Measurements from ENCODE around the gene KLHDC8B. TPM values are rescaled to one million over a fixed set of nuclear protein-coding genes. Genes with fewer than 3 reads are reported as not detected.

KLHDC8B gene
- total RNA-seq (0.72 TPM), polyA plus RNA-seq (1 to 10 TPM in 1 of 4 donors, under 1 TPM in 3; 0.32 to 2.6 (median 0.76) TPM)

- H3K27me3 Mint-ChIP-seq, result peaks cover 21% of the 10 kb centered on the region
Observed at GRCh38 chr3:49171119-49171774, at the start of gene KLHDC8B. Gene KLHDC8B (plus strand): TSS chr3:49171598. CDS start chr3:49172770, 1,172 bp downstream.

GRCh38 chr3:49122022-49122421, 49.4 kb upstream of the KLHDC8B start:
- H3K27ac Mint-ChIP-seq, result peak overlapping the region; percentile 84 to 94 (median 88)
- H3K36me3 ChIP-seq (ENCODE audit: control insufficient read depth, insufficient read depth, low read length), result peaks cover 18% of the 10 kb centered on the region
- no peak for DNase-seq

More at GRCh38 chr3:49171119-49171774, at the start of gene KLHDC8B:
- Histone ChIP-seq H3K27me3 (ENCODE audit: control insufficient read depth, insufficient read depth, low read length) (no peaks in the 10 kb centered on the region), H3K9me3 (ENCODE audit: control insufficient read depth in 2 of 2, low read length in 2 of 2) (peaks cover 0 to 4% of the 10 kb centered on the region in 2 experiments), H3K27ac (ENCODE audit: insufficient read depth, low read length, poor library complexity, severe bottlenecking) (no peak within 1 kb of the TSS), H3K4me3 (ENCODE audit: low read depth, low read length) (peak within 1 kb of the TSS; percentile 41), H3K4me1 (ENCODE audit: control insufficient read depth, insufficient read depth, low read length, poor library complexity, severe bottlenecking) (peaks cover 21% of the 10 kb centered on the region), H3K36me3 (ENCODE audit: control insufficient read depth, insufficient read depth, low read length) (no peaks in the 10 kb centered on the region)
- peaks cover 0 to 2% (median 0%) of the 10 kb centered on the region in 7 donors for H3K9me3 Mint-ChIP-seq
- ATAC-seq (ENCODE audit: low read depth in 2 of 2) (peak; percentile 67 to 70), DNase-seq (peak; percentile 63 to 74 (median 72))
- H3K36me3 Mint-ChIP-seq, result no peaks in the 10 kb centered on the region
- H3K4me1 Mint-ChIP-seq, result peaks cover 0 to 18% (median 7%) of the 10 kb centered on the region in 4 donors
- peak within 1 kb of the TSS in 2 of 3 donors; percentile 60 to 69 for H3K27ac Mint-ChIP-seq
- peak within 1 kb of the TSS; percentile 79 to 88 (median 82) for H3K4me3 Mint-ChIP-seq

GRCh38 chr3:49122451-49122850, 48.9 kb upstream of the KLHDC8B start:
- peak overlapping the region in 3 of 4 donors; percentile 88 to 89 (median 89) for H3K4me3 Mint-ChIP-seq
- H3K27me3 Mint-ChIP-seq, result peaks cover 5% of the 10 kb centered on the region
- no peaks in the 10 kb centered on the region for H3K9me3 ChIP-seq (ENCODE audit: control insufficient read depth in 2 of 2, low read length in 2 of 2)
- H3K27ac ChIP-seq (ENCODE audit: insufficient read depth, low read length, poor library complexity, severe bottlenecking), result no peak overlapping the region
- H3K36me3 ChIP-seq (ENCODE audit: control insufficient read depth, insufficient read depth, low read length), result peaks cover 14% of the 10 kb centered on the region
- DNase-seq, result no peak
- H3K27me3 ChIP-seq (ENCODE audit: control insufficient read depth, insufficient read depth, low read length), result no peaks in the 10 kb centered on the region
- peaks cover 26% of the 10 kb centered on the region for H3K4me1 ChIP-seq (ENCODE audit: control insufficient read depth, insufficient read depth, low read length, poor library complexity, severe bottlenecking)
- no peak overlapping the region for H3K4me3 ChIP-seq (ENCODE audit: low read depth, low read length)
- H3K4me1 Mint-ChIP-seq, result peaks cover 0 to 19% (median 5%) of the 10 kb centered on the region in 4 donors
- peak overlapping the region; percentile 84 to 94 (median 88) for H3K27ac Mint-ChIP-seq
- peaks cover 0 to 2% (median 0%) of the 10 kb centered on the region in 7 donors for H3K9me3 Mint-ChIP-seq
- no peaks in the 10 kb centered on the region for H3K36me3 Mint-ChIP-seq
- ATAC-seq (ENCODE audit: low read depth in 2 of 2), result no peak

More at GRCh38 chr3:49122022-49122421, 49.4 kb upstream of the KLHDC8B start:
- Histone ChIP-seq H3K27me3 (ENCODE audit: control insufficient read depth, insufficient read depth, low read length) (no peaks in the 10 kb centered on the region), H3K4me3 (ENCODE audit: low read depth, low read length) (no peak overlapping the region), H3K9me3 (ENCODE audit: control insufficient read depth in 2 of 2, low read length in 2 of 2) (no peaks in the 10 kb centered on the region), H3K4me1 (ENCODE audit: control insufficient read depth, insufficient read depth, low read length, poor library complexity, severe bottlenecking) (peaks cover 26% of the 10 kb centered on the region), H3K27ac (ENCODE audit: insufficient read depth, low read length, poor library complexity, severe bottlenecking) (peak overlapping the region; percentile 91)
- H3K9me3 Mint-ChIP-seq, result peaks cover 0 to 1% (median 0%) of the 10 kb centered on the region in 7 donors
- no peaks in the 10 kb centered on the region for H3K36me3 Mint-ChIP-seq
- peaks cover 0 to 19% (median 5%) of the 10 kb centered on the region in 4 donors for H3K4me1 Mint-ChIP-seq
- H3K4me3 Mint-ChIP-seq, result peak overlapping the region; percentile 84 to 89 (median 88)
- no peak for ATAC-seq (ENCODE audit: low read depth in 2 of 2)
- peaks cover 5% of the 10 kb centered on the region for H3K27me3 Mint-ChIP-seq

- ATAC-seq (ENCODE audit: low read depth in 2 of 2) (no peak), DNase-seq (no peak)
- H3K4me3 Mint-ChIP-seq, result peak overlapping the region in 1 of 4 donors; percentile 19
- H3K9me3 Mint-ChIP-seq, result peaks cover 0 to 2% (median 0%) of the 10 kb centered on the region in 7 donors
- peaks cover 0 to 17% (median 5%) of the 10 kb centered on the region in 4 donors for H3K4me1 Mint-ChIP-seq
- peaks cover 5% of the 10 kb centered on the region for H3K27me3 Mint-ChIP-seq
- H3K4me1 ChIP-seq (ENCODE audit: control insufficient read depth, insufficient read depth, low read length, poor library complexity, severe bottlenecking), result peaks cover 26% of the 10 kb centered on the region
- H3K4me3 ChIP-seq (ENCODE audit: low read depth, low read length), result no peak overlapping the region
- no peaks in the 10 kb centered on the region for H3K27me3 ChIP-seq (ENCODE audit: control insufficient read depth, insufficient read depth, low read length)
- H3K9me3 ChIP-seq (ENCODE audit: control insufficient read depth in 2 of 2, low read length in 2 of 2), result no peaks in the 10 kb centered on the region
- peaks cover 8% of the 10 kb centered on the region for H3K36me3 ChIP-seq (ENCODE audit: control insufficient read depth, insufficient read depth, low read length)
- no peak overlapping the region for H3K27ac ChIP-seq (ENCODE audit: insufficient read depth, low read length, poor library complexity, severe bottlenecking)
- H3K27ac Mint-ChIP-seq, result peak overlapping the region in 2 of 3 donors; percentile 14 to 67
- no peaks in the 10 kb centered on the region for H3K36me3 Mint-ChIP-seq
Observed at GRCh38 chr3:49122886-49123545, 48.4 kb upstream of the KLHDC8B start.

GRCh38 chr3:49123687-49124086, 47.7 kb upstream of the KLHDC8B start:
- H3K9me3 ChIP-seq (ENCODE audit: control insufficient read depth in 2 of 2, low read length in 2 of 2), result no peaks in the 10 kb centered on the region
- H3K4me1 ChIP-seq (ENCODE audit: control insufficient read depth, insufficient read depth, low read length, poor library complexity, severe bottlenecking), result peaks cover 26% of the 10 kb centered on the region
- H3K4me3 ChIP-seq (ENCODE audit: low read depth, low read length), result no peak overlapping the region
- H3K27me3 Mint-ChIP-seq, result peaks cover 5% of the 10 kb centered on the region
- H3K9me3 Mint-ChIP-seq, result peaks cover 0 to 2% (median 0%) of the 10 kb centered on the region in 7 donors
- H3K27ac ChIP-seq (ENCODE audit: insufficient read depth, low read length, poor library complexity, severe bottlenecking), result no peak overlapping the region
- H3K36me3 ChIP-seq (ENCODE audit: control insufficient read depth, insufficient read depth, low read length), result peaks cover 3% of the 10 kb centered on the region
- no peak for DNase-seq
- ATAC-seq (ENCODE audit: low read depth in 2 of 2), result no peak
- no peaks in the 10 kb centered on the region for H3K36me3 Mint-ChIP-seq
- peaks cover 0 to 17% (median 5%) of the 10 kb centered on the region in 4 donors for H3K4me1 Mint-ChIP-seq
- H3K27me3 ChIP-seq (ENCODE audit: control insufficient read depth, insufficient read depth, low read length), result no peaks in the 10 kb centered on the region
- H3K4me3 Mint-ChIP-seq, result peak overlapping the region in 1 of 4 donors; percentile 19
- no peak overlapping the region for H3K27ac Mint-ChIP-seq

- Mint-ChIP-seq H3K9me3 (peaks cover 0 to 2% (median 0%) of the 10 kb centered on the region in 7 donors), H3K36me3 (no peaks in the 10 kb centered on the region), H3K27ac (no peak overlapping the region), H3K4me3 (no peak overlapping the region), H3K27me3 (peaks cover 5% of the 10 kb centered on the region), H3K4me1 (peaks cover 0 to 13% (median 5%) of the 10 kb centered on the region in 4 donors)
- Histone ChIP-seq H3K4me1 (ENCODE audit: control insufficient read depth, insufficient read depth, low read length, poor library complexity, severe bottlenecking) (peaks cover 21% of the 10 kb centered on the region), H3K27ac (ENCODE audit: insufficient read depth, low read length, poor library complexity, severe bottlenecking) (no peak overlapping the region), H3K27me3 (ENCODE audit: control insufficient read depth, insufficient read depth, low read length) (no peaks in the 10 kb centered on the region), H3K36me3 (ENCODE audit: control insufficient read depth, insufficient read depth, low read length) (no peaks in the 10 kb centered on the region), H3K4me3 (ENCODE audit: low read depth, low read length) (no peak overlapping the region), H3K9me3 (ENCODE audit: control insufficient read depth in 2 of 2, low read length in 2 of 2) (no peaks in the 10 kb centered on the region)
- DNase-seq (no peak), ATAC-seq (ENCODE audit: low read depth in 2 of 2) (no peak)
Observed at GRCh38 chr3:49124203-49124602, 47.2 kb upstream of the KLHDC8B start.

- DNase-seq (no peak), ATAC-seq (ENCODE audit: low read depth in 2 of 2) (no peak)
- Mint-ChIP-seq H3K27ac (peak overlapping the region in 1 of 3 donors; percentile 49), H3K27me3 (peaks cover 1% of the 10 kb centered on the region), H3K9me3 (peaks cover 0 to 2% (median 0%) of the 10 kb centered on the region in 7 donors), H3K4me3 (no peak overlapping the region), H3K4me1 (peaks cover 0 to 5% (median under 1%) of the 10 kb centered on the region in 4 donors), H3K36me3 (no peaks in the 10 kb centered on the region)
- Histone ChIP-seq H3K9me3 (ENCODE audit: control insufficient read depth in 2 of 2, low read length in 2 of 2) (no peaks in the 10 kb centered on the region), H3K4me1 (ENCODE audit: control insufficient read depth, insufficient read depth, low read length, poor library complexity, severe bottlenecking) (peaks cover 12% of the 10 kb centered on the region), H3K4me3 (ENCODE audit: low read depth, low read length) (no peak overlapping the region), H3K27ac (ENCODE audit: insufficient read depth, low read length, poor library complexity, severe bottlenecking) (no peak overlapping the region), H3K36me3 (ENCODE audit: control insufficient read depth, insufficient read depth, low read length) (no peaks in the 10 kb centered on the region), H3K27me3 (ENCODE audit: control insufficient read depth, insufficient read depth, low read length) (no peaks in the 10 kb centered on the region)
Observed at GRCh38 chr3:49124991-49125670, 46.3 kb upstream of the KLHDC8B start.

Data from CD4-positive, CD25-positive, alpha-beta regulatory T cell (primary cell).